ENCODE data around the gene TRIM3.

The TRIM3 gene

DNA sequence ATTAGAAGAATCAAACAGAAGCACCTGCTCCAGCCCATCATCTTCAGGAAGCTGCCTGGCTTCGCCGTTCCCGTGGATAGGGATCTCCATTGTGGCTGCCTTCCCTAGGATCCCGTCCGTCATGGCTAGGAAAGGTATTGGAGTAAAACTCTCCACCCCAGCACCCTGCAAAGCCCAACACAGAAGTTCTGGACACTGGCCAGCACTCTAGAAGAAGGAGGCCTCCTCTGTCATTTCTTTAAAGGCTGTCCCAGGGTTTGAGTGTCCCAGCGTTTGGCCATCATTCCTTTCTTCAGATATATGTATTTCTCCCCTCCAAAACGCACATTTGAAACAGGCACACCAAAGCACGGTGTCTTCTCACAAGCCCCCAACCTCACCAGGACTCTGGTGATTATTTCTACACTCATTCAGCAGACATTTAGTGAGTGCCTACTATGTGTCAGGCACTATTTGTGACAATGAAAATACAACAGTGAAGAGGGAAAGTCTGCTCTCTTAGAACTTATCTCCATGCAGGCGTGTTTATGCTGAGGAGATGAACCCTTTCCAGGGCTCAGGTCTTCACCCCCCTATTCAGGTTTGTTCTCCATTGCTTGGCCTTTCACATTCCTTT lies 6.7 kb upstream of the TRIM3 start:
- DNase-seq: no peak

DNA sequence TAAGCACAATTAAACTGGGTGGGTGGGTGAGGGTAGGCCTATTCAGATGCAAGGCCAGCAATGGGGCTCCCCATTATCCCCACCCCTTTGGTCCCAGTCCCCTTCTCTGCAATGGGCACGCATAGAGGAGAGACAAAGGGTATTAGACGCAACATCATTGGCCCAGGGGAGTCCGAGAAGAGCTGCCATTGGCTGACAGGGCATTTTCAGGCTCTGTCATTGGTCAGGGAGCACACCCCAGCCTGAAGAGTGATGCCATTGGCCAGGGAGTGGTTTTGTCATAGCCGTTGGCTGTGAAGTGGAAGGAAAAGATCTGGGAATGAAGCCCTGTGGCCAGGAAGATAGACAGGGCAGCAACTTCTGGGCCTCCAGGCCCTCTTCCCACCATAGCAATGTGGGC lies 2.8 kb upstream of the TRIM3 start:
- DNase-seq: peak; percentile 4

DNA sequence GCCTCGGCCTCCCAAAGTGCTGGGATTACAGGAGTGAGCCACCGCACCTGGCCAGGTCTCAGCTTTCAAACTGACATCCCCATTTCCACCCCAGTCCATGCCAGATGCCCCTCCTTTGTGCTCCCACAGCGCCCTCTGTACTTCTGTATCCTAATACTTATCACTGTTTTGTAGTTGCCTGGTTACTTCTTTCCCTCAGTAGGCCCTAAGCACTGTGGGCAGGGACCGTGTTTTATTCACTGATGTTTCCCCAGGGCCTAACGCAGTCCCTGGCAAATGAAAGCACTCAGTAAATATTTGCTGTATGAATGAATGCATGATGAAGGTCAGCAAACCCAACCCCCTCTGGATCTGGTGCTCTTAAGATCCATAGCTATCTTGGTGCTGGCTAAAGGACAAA lies 2.2 kb upstream of the TRIM3 start:
- DNase-seq: peak; percentile 71

DNA sequence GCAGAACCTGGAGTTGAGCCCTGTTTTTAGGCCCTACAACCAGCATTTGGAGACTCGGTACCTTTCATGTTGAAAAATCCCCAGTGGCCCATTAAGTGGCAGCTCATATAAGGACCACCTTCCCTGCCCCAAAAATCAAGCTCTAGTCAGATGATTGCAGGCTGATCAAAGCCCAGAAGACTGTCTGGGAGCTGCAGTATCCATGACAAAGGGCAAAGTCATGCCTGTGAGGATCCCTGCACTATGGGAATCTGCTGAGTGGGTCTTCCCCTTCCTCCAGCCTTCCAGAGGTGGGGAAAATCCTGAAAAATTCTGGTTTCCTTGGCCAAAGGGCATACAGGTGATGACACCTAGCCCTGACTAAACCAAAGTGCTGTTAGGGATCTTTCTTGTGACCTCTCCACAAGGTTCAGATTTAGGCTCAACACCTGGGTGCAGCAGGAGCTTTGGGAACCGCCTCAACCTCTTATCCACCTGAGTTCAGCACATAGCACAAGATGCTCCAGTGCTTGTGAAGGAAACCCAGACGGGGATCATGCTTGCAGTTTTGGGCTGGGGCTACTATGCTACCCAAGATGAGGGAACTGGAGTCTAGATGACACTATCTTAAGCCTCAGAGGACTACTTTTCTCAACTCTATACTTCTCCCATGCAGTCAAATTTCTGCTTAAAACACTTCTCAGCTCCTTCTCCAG lies 1.2 kb upstream of the TRIM3 start:
- DNase-seq: no peak

DNA sequence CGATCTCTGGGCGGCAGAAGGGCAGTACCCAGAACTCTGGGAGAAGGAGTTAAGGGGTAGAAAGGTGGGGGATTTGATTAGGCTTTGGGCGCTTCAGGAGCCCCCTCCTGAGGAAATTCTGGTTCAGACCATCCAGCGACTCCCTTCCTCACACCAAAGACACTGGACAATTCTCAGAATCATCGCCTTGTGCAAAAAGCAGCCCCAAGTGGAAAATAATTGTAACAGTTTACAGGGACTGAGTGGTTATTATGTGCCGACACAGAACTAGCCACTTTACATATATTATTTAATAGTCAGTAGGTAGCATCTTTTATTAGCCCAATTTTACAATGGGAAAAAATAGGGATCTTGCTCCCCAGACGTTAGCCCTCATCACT lies 662 bp upstream of the TRIM3 start:
- DNase-seq: no peak

DNA sequence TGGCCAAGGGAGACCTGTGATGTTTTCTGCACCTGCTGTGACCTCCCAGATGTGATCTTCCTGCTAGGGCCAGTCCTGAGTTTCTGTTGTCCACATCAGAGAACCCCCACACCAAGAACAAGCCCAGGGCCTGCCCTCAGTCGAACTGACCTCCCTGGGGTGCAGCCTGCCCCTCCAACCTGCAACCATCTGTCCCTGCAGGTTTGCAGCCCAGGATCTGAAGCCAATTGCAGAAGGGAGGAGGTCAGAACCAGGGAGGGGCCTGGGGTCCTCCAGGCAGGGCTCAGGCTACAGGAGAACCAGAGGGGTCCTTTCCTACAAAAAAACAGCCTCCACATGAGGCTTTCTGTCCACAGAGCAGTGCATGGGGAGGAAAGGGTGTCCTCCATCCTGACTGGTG lies 807 bp downstream of the TRIM3 start:
- DNase-seq: no peak

DNA sequence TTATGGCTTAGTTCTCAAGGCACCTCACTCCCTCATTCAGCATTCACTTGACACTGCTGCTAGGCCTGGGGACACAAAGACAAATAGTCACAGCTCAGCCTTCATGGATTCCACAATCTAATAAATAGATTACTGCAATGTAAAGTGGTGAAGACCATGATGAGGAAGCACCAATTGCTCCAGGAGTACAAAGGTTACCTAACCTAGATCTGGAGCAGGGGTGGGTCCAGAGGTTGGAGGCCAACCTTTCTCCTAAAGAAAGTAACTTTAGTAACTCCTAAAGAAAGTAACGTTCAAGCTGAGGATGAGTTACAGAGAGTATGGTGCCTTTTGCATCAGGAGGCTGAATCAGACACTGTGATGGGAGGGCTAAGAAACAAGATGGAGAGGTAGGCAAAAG lies 4.1 kb downstream of the TRIM3 start:
- no peak for DNase-seq

DNA sequence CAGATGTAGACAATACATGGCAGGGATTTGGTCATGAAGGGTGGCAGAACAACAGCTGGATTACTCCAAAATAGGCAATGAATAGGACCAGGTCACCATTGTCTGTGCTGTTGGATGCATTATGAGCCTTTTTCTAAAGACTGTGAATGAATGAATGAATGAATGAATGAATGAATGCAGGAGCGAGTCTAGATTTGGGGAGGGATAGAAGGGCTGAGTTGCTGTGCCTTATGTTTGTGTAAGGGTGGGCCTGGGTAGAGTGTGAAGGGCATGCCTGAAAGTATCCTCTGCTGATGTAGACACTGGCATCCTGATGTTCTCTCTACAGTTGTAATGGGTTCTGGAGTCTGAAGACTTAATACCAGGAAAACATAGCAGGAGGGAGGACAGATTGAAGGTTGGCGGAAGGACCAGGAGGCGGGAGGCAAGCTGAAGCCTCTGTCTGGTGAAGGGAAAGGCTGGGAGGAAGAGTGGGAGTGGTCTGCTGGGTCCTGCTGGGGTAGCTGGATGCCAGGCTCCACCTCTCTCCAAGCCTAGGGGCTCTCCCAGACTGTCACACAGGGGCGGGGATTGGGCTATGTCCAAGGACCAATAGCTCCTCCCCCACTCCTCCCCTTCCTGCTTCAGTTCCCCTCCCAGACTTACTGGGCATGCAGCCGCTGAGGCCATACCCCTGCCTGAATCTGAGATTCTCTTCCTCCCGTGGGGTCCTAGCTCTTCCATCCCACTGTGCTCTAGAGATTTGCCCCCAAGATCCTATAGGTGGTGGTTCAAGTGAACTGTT lies 4.8 kb downstream of the TRIM3 start:
- peak; percentile 48 for DNase-seq

DNA sequence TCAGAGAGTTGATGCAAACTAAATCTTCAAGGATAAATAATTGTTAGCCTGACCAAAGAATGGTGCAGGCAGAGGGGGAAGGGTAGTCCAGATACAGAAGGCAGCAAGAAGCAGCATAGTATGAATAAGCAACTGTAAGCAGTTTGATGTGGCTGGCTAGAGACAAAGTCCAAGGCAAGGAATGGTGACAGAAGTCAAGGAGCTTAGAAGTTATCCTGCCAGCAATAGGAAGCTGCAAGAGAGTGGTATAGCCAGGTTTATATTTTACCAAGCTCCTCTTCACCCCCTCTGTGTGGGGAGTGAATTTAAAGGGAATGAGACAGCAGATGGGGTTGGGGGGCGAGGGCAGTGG lies 14.7 kb downstream of the TRIM3 start:
- no peak for DNase-seq

DNA sequence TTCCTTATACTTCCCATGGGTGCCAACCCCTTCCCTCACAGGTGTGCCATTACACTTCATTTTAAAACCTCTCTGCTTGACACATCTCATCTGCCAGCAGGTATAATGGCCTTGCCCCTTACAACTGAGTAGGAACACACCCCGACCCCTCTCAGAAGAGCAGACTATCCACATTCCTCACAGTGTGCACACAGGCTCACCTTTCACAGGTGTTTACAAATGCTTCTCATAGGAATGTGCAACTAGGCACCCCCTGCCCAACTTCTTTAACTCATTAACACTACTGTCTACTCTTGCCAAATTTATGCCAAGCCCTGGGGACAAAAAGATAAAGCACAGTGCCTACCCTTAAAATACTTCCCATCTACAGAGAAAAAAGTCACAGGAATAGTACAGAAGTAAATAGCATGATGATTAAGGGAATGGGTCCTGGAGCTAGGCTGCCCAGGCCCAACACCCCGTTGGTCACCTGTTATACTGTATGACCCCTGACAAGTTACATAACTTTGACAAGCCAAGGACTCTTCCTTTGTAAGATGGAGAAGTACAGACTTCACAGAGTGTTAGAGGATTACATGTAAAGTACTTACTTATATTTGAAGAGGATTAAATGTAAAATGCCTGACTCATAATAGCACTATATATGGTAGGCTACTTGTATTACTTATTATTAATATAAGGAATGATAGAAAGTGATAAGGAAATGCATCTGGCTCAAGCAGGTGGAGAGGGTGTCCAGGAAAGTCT lies 15.2 kb downstream of the TRIM3 start:
- DNase-seq: no peak

DNA sequence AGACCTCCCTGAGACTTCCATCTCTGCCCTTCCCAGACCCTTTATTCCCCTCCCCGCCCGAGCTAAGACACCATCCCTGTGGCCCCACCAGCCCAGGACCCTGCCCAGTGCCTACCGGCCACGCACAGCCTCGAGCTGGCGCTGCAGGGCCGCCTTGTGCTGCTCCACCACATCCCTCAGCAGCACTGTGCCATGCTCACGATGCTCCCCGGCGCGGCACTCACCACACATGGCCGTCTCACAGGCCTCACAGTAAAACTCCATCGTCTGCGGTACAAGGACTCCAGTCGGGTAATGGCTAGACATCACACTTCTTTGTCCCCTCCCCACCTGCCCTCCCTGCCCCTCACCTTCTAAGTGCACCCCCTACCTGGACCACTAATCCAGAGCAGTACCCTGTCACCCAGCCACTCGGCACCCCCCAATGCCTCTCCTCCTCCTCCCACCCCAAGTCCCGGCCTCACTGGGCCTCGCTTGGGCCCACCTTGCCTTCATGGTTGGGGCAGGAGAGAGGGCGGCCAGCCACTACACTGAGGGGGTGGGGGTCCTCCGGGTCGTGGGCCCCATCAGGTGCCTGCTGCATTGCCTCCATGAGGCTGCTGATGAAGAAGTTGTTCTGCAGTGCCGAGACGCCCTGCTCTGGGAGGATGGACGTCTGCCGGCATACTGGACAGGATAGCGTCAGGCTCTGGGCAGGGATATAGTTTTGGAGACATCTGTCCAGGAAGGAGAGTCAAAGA lies 16.0 kb downstream of the TRIM3 start:
- DNase-seq: no peak

DNA sequence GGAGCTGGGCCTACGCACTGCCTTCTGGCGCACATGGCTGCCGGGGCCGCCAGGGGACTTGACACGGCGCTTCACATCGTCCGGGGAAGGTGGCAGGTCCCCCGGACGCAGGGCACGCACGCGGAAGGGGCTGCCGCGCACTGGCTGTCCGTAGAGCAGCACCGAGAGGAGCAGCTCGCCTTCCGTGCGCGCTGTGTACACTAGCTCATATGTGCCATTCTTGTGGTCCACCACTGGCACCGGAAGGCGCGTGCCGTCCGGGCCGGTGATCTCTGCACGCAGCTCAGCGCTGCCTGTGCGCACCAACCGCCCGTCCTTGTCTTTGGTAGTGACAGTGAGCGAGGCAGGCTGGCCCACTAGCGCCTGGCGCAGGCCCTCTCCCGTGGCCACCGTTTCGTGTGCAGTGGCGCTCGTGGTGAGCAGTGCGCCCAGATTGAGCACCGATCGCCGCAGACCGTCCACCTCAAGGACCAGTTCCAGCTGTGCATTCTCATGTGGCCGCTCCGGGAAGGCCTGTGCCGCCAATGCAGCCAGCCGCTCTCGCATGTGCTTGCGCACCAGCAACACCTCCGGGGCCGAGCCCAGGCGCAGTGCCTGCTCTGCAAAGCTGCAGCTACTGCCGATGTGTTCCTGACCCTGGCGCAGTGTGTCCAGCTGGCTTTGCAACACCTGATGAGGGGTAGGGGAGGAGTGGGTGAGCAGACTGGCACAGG lies 17.2 kb downstream of the TRIM3 start:
- no peak for DNase-seq

DNA sequence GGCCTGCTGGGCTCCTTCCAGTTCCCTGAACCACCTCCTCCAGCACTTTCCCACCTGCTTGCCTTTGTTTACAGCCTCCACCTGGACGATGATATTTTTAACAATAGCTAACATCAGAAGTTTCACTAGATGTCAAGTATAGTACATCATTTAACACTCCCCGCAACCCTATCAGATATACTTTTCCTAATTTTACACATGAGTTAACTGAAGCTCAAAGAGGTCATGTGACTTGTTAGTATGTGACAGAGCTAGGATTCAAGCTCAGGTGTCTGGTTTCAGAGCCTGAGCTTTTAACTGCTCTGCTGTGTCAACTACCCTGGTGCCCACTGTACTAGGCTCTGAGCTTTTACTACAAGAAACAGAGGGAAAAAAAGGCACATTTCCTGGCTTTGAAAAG lies 18.7 kb downstream of the TRIM3 start:
- DNase-seq: peak; percentile 16

DNA sequence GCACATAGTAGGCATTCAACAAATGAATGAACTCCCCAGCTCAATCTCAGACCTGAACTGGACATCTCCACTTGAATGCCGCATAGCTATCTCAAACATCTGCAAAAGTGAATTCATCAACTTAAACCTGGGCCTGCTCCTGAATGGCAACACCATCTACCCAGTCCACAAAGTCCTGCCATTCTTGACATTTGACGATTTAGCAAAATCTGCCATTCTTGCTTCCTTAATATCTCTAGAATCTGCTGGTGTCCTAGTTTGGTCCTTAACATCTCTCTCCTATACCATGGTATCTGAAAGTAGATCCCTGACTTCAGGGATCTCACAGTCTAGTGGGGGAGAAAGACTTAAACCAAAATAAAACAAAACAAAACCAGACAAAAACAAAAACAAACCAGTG lies 20.6 kb downstream of the TRIM3 start:
- no peak for DNase-seq

DNA sequence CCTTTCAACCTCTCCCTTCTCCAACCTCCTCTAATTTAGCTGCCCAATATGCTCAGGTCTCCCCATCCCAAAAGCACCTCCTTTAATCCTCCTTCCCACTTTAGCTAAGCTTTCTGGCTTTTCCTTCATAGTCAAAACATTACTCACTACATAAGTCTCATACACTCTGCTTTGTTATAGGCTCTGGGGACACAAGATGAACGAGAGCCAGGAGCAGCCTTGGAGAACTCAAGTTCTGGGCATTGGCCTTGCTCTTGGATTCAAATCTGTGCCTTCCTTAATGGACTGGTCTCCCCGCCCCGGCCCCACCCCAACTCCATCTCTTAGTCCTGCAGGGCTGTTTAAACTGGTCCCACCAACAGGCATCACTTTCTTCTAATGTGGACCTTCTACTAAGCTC lies 21.5 kb downstream of the TRIM3 start:
- no peak for DNase-seq

DNA sequence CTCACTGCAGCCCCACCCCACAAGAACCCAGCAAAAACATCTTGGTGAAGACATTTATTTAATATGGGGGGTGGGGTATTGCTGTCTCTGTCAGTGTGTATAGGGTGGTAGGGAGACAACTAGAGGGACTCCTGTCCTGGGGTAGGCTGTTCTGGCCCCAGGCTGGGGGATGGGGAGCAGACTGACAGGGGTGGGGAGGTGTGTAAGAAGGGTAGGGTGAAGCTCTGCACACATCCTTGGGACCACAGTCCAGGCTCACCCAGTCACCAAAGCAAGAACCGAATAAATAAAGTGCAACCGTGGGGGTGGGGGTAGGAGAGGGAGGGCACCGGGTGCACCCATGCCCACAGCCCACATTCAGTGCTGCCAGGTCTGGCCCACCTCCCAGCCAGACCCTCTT lies 25.2 kb downstream of the TRIM3 start:
- DNase-seq: no peak

DNA sequence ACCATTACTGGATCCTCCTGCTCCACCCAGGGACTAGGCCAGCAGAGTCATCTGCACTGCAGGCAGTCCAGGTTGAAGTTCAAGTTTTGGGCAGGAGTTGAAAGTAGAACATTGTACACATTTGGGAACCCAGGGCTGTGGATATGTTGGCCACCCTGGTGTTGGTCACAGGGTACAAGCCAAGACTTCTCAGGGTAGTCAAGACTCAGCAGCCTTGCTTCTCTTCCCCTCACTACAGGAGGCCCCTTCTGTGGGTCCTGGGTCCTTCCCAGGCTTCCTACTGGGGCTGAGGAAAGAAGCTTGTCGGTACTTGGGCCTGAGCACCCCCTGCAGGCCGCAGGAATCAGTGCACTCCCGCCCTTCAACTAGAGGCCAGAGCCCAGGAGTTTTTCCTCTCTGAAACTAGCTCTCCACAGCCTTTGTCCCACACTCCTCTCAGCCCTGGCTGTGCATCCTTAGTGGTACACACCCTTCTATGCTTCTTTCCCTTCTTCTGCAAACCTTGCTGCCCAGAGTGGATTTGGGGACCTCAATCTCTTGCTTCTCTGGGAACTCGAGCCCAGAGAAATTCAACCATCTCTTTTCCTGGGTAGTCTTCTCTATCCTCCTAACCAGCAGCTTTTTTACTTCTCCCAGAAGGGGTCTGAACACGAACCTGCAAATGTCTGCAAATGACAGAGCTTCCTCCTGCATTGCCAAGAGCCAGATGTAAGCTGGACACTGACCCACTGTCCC lies 30.3 kb downstream of the TRIM3 start:
- DNase-seq: no peak

DNA sequence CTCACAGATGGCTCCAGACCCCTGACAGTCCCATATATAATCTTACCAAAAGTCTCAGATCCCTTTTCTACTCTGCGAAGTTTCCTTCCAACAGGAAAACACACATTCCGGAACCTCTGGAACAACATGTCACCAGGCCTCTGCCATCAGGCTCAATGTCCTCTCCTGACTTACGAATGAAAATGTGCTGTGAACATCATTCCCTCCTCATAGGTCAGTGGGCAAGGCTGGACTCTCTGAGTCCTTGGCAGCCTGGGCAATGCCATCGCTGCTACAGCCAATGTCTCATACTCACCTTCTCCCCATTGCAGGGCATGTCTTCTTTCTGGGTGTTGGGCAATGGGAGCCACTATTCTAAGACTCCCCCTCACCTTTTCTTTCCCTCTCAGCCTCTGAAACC lies 31.3 kb downstream of the TRIM3 start:
- DNase-seq: no peak

DNA sequence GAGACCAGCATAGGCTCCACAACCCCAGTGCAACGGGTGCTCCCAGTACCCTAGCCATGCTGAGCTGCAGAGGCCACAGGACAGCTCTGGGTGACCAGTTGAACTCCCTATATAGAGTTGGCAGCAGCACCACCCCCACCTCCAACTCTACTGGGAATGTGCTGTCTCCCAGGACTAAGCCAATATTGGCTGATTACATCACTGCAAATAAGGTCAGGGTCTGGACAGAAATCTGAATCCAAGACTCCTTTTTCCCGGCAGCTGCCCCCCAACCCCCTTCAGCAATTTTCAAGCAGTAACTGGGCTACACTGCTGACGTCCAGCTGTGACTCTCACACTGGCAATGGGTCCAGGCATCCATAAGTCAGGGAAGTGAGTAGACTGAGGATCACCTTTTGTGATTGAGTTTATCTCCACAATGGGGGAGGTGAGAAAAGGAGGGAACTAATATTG lies 32.8 kb downstream of the TRIM3 start, which contains the start of gene HPX:
TSS of gene HPX (minus strand) at position 82 of the 453 bp plus-strand sequence. CDS start at position 58, 24 bp downstream.
- no peak for DNase-seq

DNA sequence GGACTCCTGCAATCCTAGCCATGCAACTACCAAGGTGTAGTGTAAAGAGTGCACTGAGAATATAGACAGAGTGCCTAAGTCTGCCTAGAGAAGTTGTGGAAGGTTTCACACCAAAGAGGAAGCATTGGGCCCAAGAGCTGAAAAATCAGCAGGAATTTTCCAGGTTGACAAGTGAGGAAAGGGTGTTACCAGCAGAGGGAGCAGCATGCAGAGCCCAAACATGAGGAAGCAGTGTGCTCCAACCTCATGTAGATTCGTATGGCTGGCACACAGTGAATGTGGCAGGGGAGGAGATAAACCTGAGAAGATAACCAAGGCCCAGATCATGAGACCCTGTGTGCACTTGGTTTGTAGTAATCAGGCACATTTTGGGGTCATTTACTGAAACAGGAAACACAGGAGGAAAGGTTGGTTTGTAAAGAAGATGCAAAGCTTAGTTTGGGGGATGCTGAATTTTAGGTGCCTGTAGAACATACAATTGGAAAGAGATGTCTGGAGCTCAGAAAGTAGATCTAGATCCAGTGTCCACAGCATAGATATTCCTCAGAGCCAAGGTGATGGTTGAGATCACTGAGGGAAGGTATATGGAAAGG lies 34.7 kb downstream of the TRIM3 start:
- peak; percentile 40 for DNase-seq

DNA sequence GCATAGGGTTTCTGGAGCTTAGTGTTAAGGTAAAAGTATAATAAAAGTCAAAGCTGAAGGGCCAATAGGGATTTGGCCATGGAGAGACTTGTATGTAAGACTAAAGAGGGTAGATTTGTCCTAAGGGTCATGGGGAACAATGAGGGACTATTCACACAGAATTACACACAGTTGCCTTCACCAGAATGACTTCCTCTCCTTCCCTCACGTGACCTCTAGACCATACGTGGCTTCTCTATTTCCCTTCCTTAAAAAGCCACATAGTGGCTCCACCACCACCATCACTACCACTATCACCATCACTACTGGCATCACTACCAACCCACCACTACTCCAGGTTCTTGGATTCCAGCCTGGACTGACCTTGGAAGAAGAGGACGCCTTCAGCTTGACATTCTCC lies 35.7 kb downstream of the TRIM3 start:
- DNase-seq: no peak
